IMR-90 (cell line): ENCODE results near the gene TNFRSF4. TPM values are rescaled to one million over a fixed set of nuclear protein-coding genes. Genes with fewer than 3 reads are reported as not detected.

ENCODE experiments used
- ATAC-seq: fragments of 200-7000 bp; cut with Tn5 transposase; 2 replicates; pipeline ENCODE4 v1.9.1; 2020; ENCODE audit warnings: low read depth, mild to moderate bottlenecking, moderate library complexity
- BruUV-seq: library from RNA; stranded (reverse); fragments of 400-500 nt; replicated peaks from 2 replicates; lab custom pipeline; 2021; lab: Mats Ljungman, UMichigan
- CTCF ChIA-PET: fragments of 300-600 bp; formaldehyde crosslinking; extraction: SDS; loops from one replicate; lab custom pipeline; 2021; ENCODE audit warnings: antibody characterized with exemption; lab: Yijun Ruan, JAX
- POLR2A ChIA-PET: fragments of 300-600 bp; sonication (Branson Sonifier 250); formaldehyde crosslinking; loops from one replicate; lab custom pipeline; 2022; ENCODE audit warnings: antibody characterized with exemption; ENCODE audit not compliant: unreplicated experiment; lab: Charles Lee
- DNase-seq: peaks from one replicate; pipeline ENCODE4 v3.0.0; 2013
- H2AFZ ChIP-seq: replicated peaks from 2 replicates; pipeline ENCODE3; 2013; ENCODE audit warnings: low read length, mild to moderate bottlenecking; ENCODE audit not compliant: poor library complexity
- H2AK5ac ChIP-seq: 2 replicates; pipeline ENCODE4 v1.6.1; 2013; ENCODE audit warnings: low read depth, low read length, inconsistent platforms
- H2AK9ac ChIP-seq: replicated peaks from 2 replicates; pipeline ENCODE3; 2013; ENCODE audit warnings: mild to moderate bottlenecking, low read depth, low read length, moderate library complexity; ENCODE audit not compliant: poor library complexity
- H2BK120ac ChIP-seq: 2 replicates; pipeline ENCODE4 v1.6.1; 2013; ENCODE audit warnings: low read depth, low read length, inconsistent platforms
- H2BK15ac ChIP-seq: 3 replicates; pipeline ENCODE4 v1.6.1; 2013; ENCODE audit warnings: low read depth, low read length, inconsistent platforms
- H2BK20ac ChIP-seq: 2 replicates; pipeline ENCODE4 v1.6.1; 2013; ENCODE audit warnings: low read depth, mild to moderate bottlenecking, inconsistent platforms, low read length, moderate library complexity
- H2BK5ac ChIP-seq: 2 replicates; pipeline ENCODE4 v1.6.1; 2013; ENCODE audit warnings: mild to moderate bottlenecking, low read depth, low read length, inconsistent platforms; ENCODE audit not compliant: poor library complexity, severe bottlenecking
- H3K14ac ChIP-seq: replicated peaks from 2 replicates; pipeline ENCODE4 v1.6.1; 2013; ENCODE audit warnings: low read depth, low read length, inconsistent platforms
- H3K18ac ChIP-seq: 2 replicates; pipeline ENCODE4 v1.6.1; 2013; ENCODE audit warnings: low read depth, low read length, control low read depth
- H3K23ac ChIP-seq: 2 replicates; pipeline ENCODE4 v1.6.1; 2013; ENCODE audit warnings: low read depth, low read length, inconsistent platforms
- H3K27ac ChIP-seq: 2 replicates; pipeline ENCODE4 v1.5.1; 2013; ENCODE audit warnings: mild to moderate bottlenecking, control low read depth, low read length; ENCODE audit not compliant: insufficient read depth
- H3K27me3 ChIP-seq: 2 replicates; pipeline ENCODE4 v1.6.1; 2013; ENCODE audit warnings: low read length; ENCODE audit not compliant: control insufficient read depth, insufficient read depth
- H3K36me3 ChIP-seq: 2 replicates; pipeline ENCODE4 v1.6.1; 2013; ENCODE audit warnings: low read length, mixed read lengths; ENCODE audit not compliant: control insufficient read depth, insufficient read depth
- H3K4ac ChIP-seq: 2 replicates; pipeline ENCODE4 v1.6.1; 2013; ENCODE audit warnings: low read depth, low read length, inconsistent platforms
- H3K4me1 ChIP-seq: 2 replicates; pipeline ENCODE4 v1.6.1; 2013; ENCODE audit warnings: low read length, mixed read lengths; ENCODE audit not compliant: control insufficient read depth, insufficient read depth
- H3K4me2 ChIP-seq: 2 replicates; pipeline ENCODE4 v1.6.1; 2013; ENCODE audit warnings: low read depth, mild to moderate bottlenecking, control low read depth, low read length, moderate library complexity
- H3K4me3 ChIP-seq: 2 replicates; pipeline ENCODE4 v1.5.1; 2013; ENCODE audit warnings: low read depth, mild to moderate bottlenecking, control low read depth, low read length, moderate library complexity; ENCODE audit not compliant: insufficient read depth
- H3K56ac ChIP-seq: 2 replicates; pipeline ENCODE4 v1.6.1; 2013; ENCODE audit warnings: low read length, inconsistent platforms; ENCODE audit not compliant: insufficient read depth; ENCODE audit errors: extremely low read depth
- H3K79me1 ChIP-seq, 2 experiments: 2 replicates each; pipeline ENCODE4 v1.6.1; 2013; ENCODE audit warnings: low read length in 2 of 2, inconsistent platforms in 1 of 2, low read depth in 1 of 2
- H3K9ac ChIP-seq: 2 replicates; pipeline ENCODE4 v1.6.1; 2013; ENCODE audit warnings: low read depth, low read length, control low read depth
- H3K9me1 ChIP-seq: 2 replicates; pipeline ENCODE4 v1.6.1; 2013; ENCODE audit warnings: low read length, inconsistent platforms; ENCODE audit not compliant: insufficient read depth
- H3K9me3 ChIP-seq: 2 replicates; pipeline ENCODE4 v1.6.1; 2013; ENCODE audit warnings: low read length; ENCODE audit not compliant: control insufficient read depth, insufficient read depth
- H4K20me1 ChIP-seq: 2 replicates; pipeline ENCODE4 v1.6.1; 2013; ENCODE audit warnings: low read length, inconsistent platforms; ENCODE audit not compliant: insufficient read depth
- H4K5ac ChIP-seq: 2 replicates; pipeline ENCODE4 v1.6.1; 2013; ENCODE audit warnings: mild to moderate bottlenecking, low read depth, low read length, control low read depth
- H4K8ac ChIP-seq, 2 experiments: 2 replicates each; pipeline ENCODE4 v1.6.1; 2013; ENCODE audit warnings: low read depth in 2 of 2, low read length in 2 of 2, control low read depth in 1 of 2, inconsistent platforms in 1 of 2
- H4K91ac ChIP-seq: 2 replicates; pipeline ENCODE4 v1.6.1; 2013; ENCODE audit warnings: low read depth, low read length, inconsistent platforms; ENCODE audit not compliant: insufficient read depth
- BHLHE40 ChIP-seq: fragments of 150-350 bp; IDR thresholded peaks from 2 replicates; pipeline ENCODE4 v1.6.1; 2016; ENCODE audit warnings: mild to moderate bottlenecking, low read depth, low read length
- CEBPB ChIP-seq: IDR thresholded peaks from 2 replicates; pipeline ENCODE4 v1.6.1; 2012; ENCODE audit warnings: low read depth, low read length, improper control_type of control experiment
- CHD1 ChIP-seq: IDR thresholded peaks from 2 replicates; pipeline ENCODE4 v1.6.1; 2012; ENCODE audit warnings: low read depth, low read length, improper control_type of control experiment
- CTCF ChIP-seq: conservative IDR thresholded peaks from 2 replicates; pipeline ENCODE4 v1.5.1; 2012; ENCODE audit warnings: mild to moderate bottlenecking, low read depth, low read length, improper control_type of control experiment
- ELK1 ChIP-seq: fragments of 150-350 bp; IDR thresholded peaks from 2 replicates; pipeline ENCODE4 v1.6.1; 2016; ENCODE audit warnings: low read depth, mild to moderate bottlenecking, low read length, moderate library complexity, borderline replicate concordance
- FOS ChIP-seq: fragments of 150-350 bp; IDR thresholded peaks from 2 replicates; pipeline ENCODE4 v1.6.1; 2016; ENCODE audit warnings: low read depth, low read length
- MAFK ChIP-seq: IDR thresholded peaks from 2 replicates; pipeline ENCODE4 v1.6.1; 2012; ENCODE audit warnings: low read depth, low read length, improper control_type of control experiment
- MAZ ChIP-seq: IDR thresholded peaks from 2 replicates; pipeline ENCODE4 v1.6.1; 2012; ENCODE audit warnings: low read depth, mild to moderate bottlenecking, low read length, improper control_type of control experiment, moderate library complexity, borderline replicate concordance
- NFE2L2 ChIP-seq: fragments of 150-350 bp; IDR thresholded peaks from 2 replicates; pipeline ENCODE4 v1.6.1; 2016; ENCODE audit warnings: low read depth, mild to moderate bottlenecking, low read length
- POLR2A ChIP-seq: IDR thresholded peaks from 2 replicates; pipeline ENCODE4 v1.6.1; 2012; ENCODE audit warnings: mild to moderate bottlenecking, low read depth, low read length
- RAD21 ChIP-seq: IDR thresholded peaks from 2 replicates; pipeline ENCODE4 v1.6.1; 2012; ENCODE audit warnings: low read length, improper control_type of control experiment
- RCOR1 ChIP-seq: IDR thresholded peaks from 2 replicates; pipeline ENCODE4 v1.6.1; 2012; ENCODE audit warnings: mild to moderate bottlenecking, low read length, improper control_type of control experiment; ENCODE audit not compliant: insufficient replicate concordance
- RFX5 ChIP-seq: IDR thresholded peaks from 2 replicates; pipeline ENCODE4 v1.8.0; 2012; ENCODE audit warnings: low read depth, mild to moderate bottlenecking, low read length, moderate library complexity
- SMC3 ChIP-seq: fragments of 150-350 bp; IDR thresholded peaks from 2 replicates; pipeline ENCODE4 v1.6.1; 2016; ENCODE audit warnings: low read depth, mild to moderate bottlenecking, antibody characterized with exemption, low read length, moderate library complexity
- USF2 ChIP-seq: fragments of 150-350 bp; IDR thresholded peaks from 2 replicates; pipeline ENCODE4 v1.6.1; 2017; ENCODE audit warnings: mild to moderate bottlenecking, antibody characterized with exemption, low read length, low read depth
- WGBS, 2 experiments: methylation state at CpG; one replicate each; pipeline versions ENCODE4 v1.1.5 to v1.1.7; 2013; ENCODE audit warnings: missing lambda C conversion rate in 2 of 2; ENCODE audit not compliant: insufficient read length in 1 of 2; ENCODE audit errors: extremely low coverage in 2 of 2; 5-methylcytosine and 5-hydroxymethylcytosine counted together
- dilution Hi-C: fragments of 300-500 bp; cut with HindIII; formaldehyde crosslinking; loops from one replicate; pipeline ENCODE4 v1.14.3; 2018; ENCODE audit warnings: low sequenced_read_pairs; ENCODE audit not compliant: unreplicated experiment
- in situ Hi-C: fragments of 300-500 bp; cut with MboI; formaldehyde crosslinking; loops from 3 replicates; pipeline ENCODE4 v1.14.3; 2019; ENCODE audit warnings: low sequenced_read_pairs, inconsistent platforms, mixed read lengths
- intact Hi-C: fragments of 100-400 bp; cut with micrococcal nuclease; formaldehyde crosslinking; loops from 2 replicates; pipeline ENCODE4 v1.10.0; 2022
- polyA plus RNA-seq, 3 experiments: library from polyadenylated mRNA; depleted of rRNA; stranded (reverse); fragments of >200 nt; gene quantifications; 2 replicates each; pipeline ENCODE4 v1.2.3, GENCODE V29; 2012; ENCODE audit warnings: low replicate concordance in 1 of 3
- total RNA-seq: library from RNA; depleted of rRNA; stranded (reverse); fragments of >200 nt; gene quantifications from 2 replicates; pipeline ENCODE4 v1.2.3, GENCODE V29; 2012

TNFRSF4 gene
- total and polyA plus RNA-seq, 2 of the 4 experiments (the other 2 are of a cell fraction) = 0.15 TPM; not detected in 1

GRCh38 chr1:1245817-1246576 is 32.0 kb upstream of the TNFRSF4 start:
- no TSS peak for BruUV-seq
- H4K8ac ChIP-seq = no peak overlapping the region
- CTCF ChIA-PET = no interaction called here
- no peak overlapping the region for H2AK5ac ChIP-seq
- H3K27ac ChIP-seq = no peak overlapping the region
- WGBS, 2 experiments = 51% methylated on average over 19 of the region's 45 CpGs; no CpG with 5 or more reads in 1 of the 2 experiments
- POLR2A ChIA-PET = no interaction called here
- no peaks in the 10 kb centered on the region; the same call in 1 of the 2 replicates for H4K20me1 ChIP-seq
- no peak overlapping the region for H3K23ac ChIP-seq
- no peak overlapping the region for H4K5ac ChIP-seq
- H3K14ac ChIP-seq = no peak overlapping the region
- H3K56ac ChIP-seq = no peak overlapping the region
- H3K4me3 ChIP-seq = no peak overlapping the region
- no peaks in the 10 kb centered on the region; a peak in 1 of 4 replicates for H3K79me1 ChIP-seq
- no peak overlapping the region for H3K4me2 ChIP-seq
- no peak overlapping the region for H2BK5ac ChIP-seq
- H2BK120ac ChIP-seq = no peak overlapping the region
- H2AK9ac ChIP-seq = no peak overlapping the region
- in situ Hi-C loops = no loop called here
- no peaks in the 10 kb centered on the region for H3K9me1 ChIP-seq
- no peaks in the 10 kb centered on the region for H3K9me3 ChIP-seq
- H3K4ac ChIP-seq = no peak overlapping the region
- dilution Hi-C loops = no loop called here
- H2AFZ ChIP-seq = no peak overlapping the region
- intact Hi-C loops = no loop called here
- no peaks in the 10 kb centered on the region for H3K27me3 ChIP-seq
- H3K9ac ChIP-seq = no peak overlapping the region
- ATAC-seq = no peak
- H4K91ac ChIP-seq = no peak overlapping the region
- H2BK15ac ChIP-seq = no peak overlapping the region
- H2BK20ac ChIP-seq = no peak overlapping the region
- no peak for DNase-seq
- H3K4me1 ChIP-seq = peaks cover 13% of the 10 kb centered on the region
- peaks cover 8% of the 10 kb centered on the region; the same call in 1 of the 2 replicates for H3K36me3 ChIP-seq
- H3K18ac ChIP-seq = no peak overlapping the region
- TF ChIP-seq MAFK (no peak), POLR2A (no peak), RAD21 (no peak), CHD1 (no peak), FOS (no peak), SMC3 (no peak), USF2 (no peak), BHLHE40 (no peak), RFX5 (no peak), MAZ (no peak), CEBPB (no peak), NFE2L2 (no peak), CTCF (no peak), ELK1 (no peak), RCOR1 (no peak)
